Astrocyte (in vitro differentiated cells and primary cell): Measurements from ENCODE around the gene GTF3C1.

Source experiments
- CTCF ChIP-seq: IDR thresholded peaks from 2 replicates; pipeline ENCODE4 v1.5.1; 2011; ENCODE audit warnings: low read depth, mild to moderate bottlenecking, inconsistent platforms, low read length, moderate library complexity; ENCODE audit not compliant: insufficient read depth
- EZH2 ChIP-seq: IDR thresholded peaks from 2 replicates; pipeline ENCODE4 v1.6.1; 2012; ENCODE audit warnings: mild to moderate bottlenecking, low read length, inconsistent platforms; ENCODE audit not compliant: insufficient read depth

GRCh38 chr16:27486760-27487159 is 63.0 kb downstream of the GTF3C1 start:
- TF ChIP-seq CTCF, result no peak
- no peak for TF ChIP-seq EZH2
